ENCODE results near the gene CARD11.

DNA sequence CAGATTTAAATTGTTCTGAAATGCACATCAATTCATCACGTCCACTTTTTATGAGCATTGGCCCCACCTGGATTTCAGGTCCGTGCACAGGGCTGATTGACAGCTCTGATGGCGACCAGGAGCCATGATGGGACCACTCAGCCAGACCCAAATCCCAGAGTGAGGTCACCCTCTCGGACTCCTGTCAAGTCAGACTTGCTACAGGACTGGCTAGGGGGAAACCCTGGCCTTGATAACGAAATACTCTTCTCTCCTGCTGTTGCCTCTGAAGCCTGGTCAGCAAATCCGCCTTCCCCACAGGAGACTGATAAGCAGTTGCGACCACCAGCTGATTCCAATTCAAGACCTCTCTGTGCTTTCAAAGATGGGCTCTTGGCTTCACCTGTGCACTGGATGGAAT is 76.4 kb downstream of the CARD11 start:
- TF ChIP-seq, protein P1, sequence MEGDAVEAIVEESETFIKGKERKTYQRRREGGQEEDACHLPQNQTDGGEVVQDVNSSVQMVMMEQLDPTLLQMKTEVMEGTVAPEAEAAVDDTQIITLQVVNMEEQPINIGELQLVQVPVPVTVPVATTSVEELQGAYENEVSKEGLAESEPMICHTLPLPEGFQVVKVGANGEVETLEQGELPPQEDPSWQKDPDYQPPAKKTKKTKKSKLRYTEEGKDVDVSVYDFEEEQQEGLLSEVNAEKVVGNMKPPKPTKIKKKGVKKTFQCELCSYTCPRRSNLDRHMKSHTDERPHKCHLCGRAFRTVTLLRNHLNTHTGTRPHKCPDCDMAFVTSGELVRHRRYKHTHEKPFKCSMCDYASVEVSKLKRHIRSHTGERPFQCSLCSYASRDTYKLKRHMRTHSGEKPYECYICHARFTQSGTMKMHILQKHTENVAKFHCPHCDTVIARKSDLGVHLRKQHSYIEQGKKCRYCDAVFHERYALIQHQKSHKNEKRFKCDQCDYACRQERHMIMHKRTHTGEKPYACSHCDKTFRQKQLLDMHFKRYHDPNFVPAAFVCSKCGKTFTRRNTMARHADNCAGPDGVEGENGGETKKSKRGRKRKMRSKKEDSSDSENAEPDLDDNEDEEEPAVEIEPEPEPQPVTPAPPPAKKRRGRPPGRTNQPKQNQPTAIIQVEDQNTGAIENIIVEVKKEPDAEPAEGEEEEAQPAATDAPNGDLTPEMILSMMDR (conservative IDR thresholded peaks at IDR 0.05 in 1 of 2, IDR thresholded peaks at IDR 0.05 in 1 of 2; ENCODE audit: extremely low read depth in 1 of 2, insufficient read depth in 1 of 2, low read depth in 1 of 2, low read length in 2 of 2), result no peak
- no peak for TF ChIP-seq EZH2 (IDR thresholded peaks at IDR 0.05; ENCODE audit: borderline replicate concordance, low read length)
